Measurements from ENCODE around the gene GTF2F2. TPM values are rescaled to one million over a fixed set of nuclear protein-coding genes. Genes with fewer than 3 reads are reported as not detected.

GTF2F2 gene
- total RNA-seq = 10 to 100 TPM; 20.7 to 32.1 TPM

- DNase-seq (ENCODE audit: low spot score) (peak; percentile 92), ATAC-seq (peak; percentile 88 to 89)
- H3K27me3 Mint-ChIP-seq = no peaks in the 10 kb centered on the region
- no peak within 1 kb of the TSS for H3K27ac Mint-ChIP-seq
- H3K4me3 Mint-ChIP-seq = no peak within 1 kb of the TSS
- no peaks in the 10 kb centered on the region for H3K9me3 Mint-ChIP-seq
- peaks cover 0 to 9% of the 10 kb centered on the region in 2 donors for H3K4me1 Mint-ChIP-seq (ENCODE audit: low read depth in 2 of 2)
- no peaks in the 10 kb centered on the region for H3K36me3 Mint-ChIP-seq
Observed at GRCh38 chr13:45119991-45120864, at the start of gene GTF2F2. GTF2F2 (plus strand) TSS chr13:45120510; CDS start chr13:45120656, 146 bp downstream.

GRCh38 chr13:45073809-45074208 lies 46.5 kb upstream of the GTF2F2 start:
- no peak overlapping the region for H3K4me3 Mint-ChIP-seq
- no peak for ATAC-seq
- H3K4me1 Mint-ChIP-seq (ENCODE audit: low read depth in 2 of 2) = peaks cover 14 to 15% of the 10 kb centered on the region in 2 donors
- peaks cover 7 to 19% of the 10 kb centered on the region in 2 donors for H3K27me3 Mint-ChIP-seq
- H3K9me3 Mint-ChIP-seq = no peaks in the 10 kb centered on the region
- no peaks in the 10 kb centered on the region for H3K36me3 Mint-ChIP-seq
- no peak overlapping the region for H3K27ac Mint-ChIP-seq
- DNase-seq (ENCODE audit: low spot score) = no peak

GRCh38 chr13:45074721-45075120 lies 45.6 kb upstream of the GTF2F2 start:
- DNase-seq (ENCODE audit: low spot score) (no peak), ATAC-seq (no peak)
- Mint-ChIP-seq H3K4me1 (ENCODE audit: low read depth in 2 of 2) (peaks cover 14 to 15% of the 10 kb centered on the region in 2 donors), H3K36me3 (no peaks in the 10 kb centered on the region), H3K4me3 (no peak overlapping the region), H3K27me3 (peaks cover 7 to 19% of the 10 kb centered on the region in 2 donors), H3K27ac (no peak overlapping the region), H3K9me3 (no peaks in the 10 kb centered on the region)

GRCh38 chr13:45078003-45078402 lies 42.3 kb upstream of the GTF2F2 start:
- no peak for ATAC-seq
- Mint-ChIP-seq H3K27ac (peak overlapping the region in 1 of 2 donors; percentile 5), H3K36me3 (no peaks in the 10 kb centered on the region), H3K9me3 (no peaks in the 10 kb centered on the region), H3K4me3 (peak overlapping the region; percentile 25), H3K4me1 (ENCODE audit: low read depth in 2 of 2) (peaks cover 14 to 15% of the 10 kb centered on the region in 2 donors), H3K27me3 (peaks cover 7 to 28% of the 10 kb centered on the region in 2 donors)
- no peak for DNase-seq (ENCODE audit: low spot score)

- peaks cover 6 to 7% of the 10 kb centered on the region in 2 donors for H3K4me1 Mint-ChIP-seq (ENCODE audit: low read depth in 2 of 2)
- H3K27ac Mint-ChIP-seq = no peak overlapping the region
- no peak overlapping the region for H3K4me3 Mint-ChIP-seq
- ATAC-seq (no peak), DNase-seq (ENCODE audit: low spot score) (no peak)
- H3K36me3 Mint-ChIP-seq = no peaks in the 10 kb centered on the region
- H3K27me3 Mint-ChIP-seq = peaks cover 7 to 18% of the 10 kb centered on the region in 2 donors
- H3K9me3 Mint-ChIP-seq = no peaks in the 10 kb centered on the region
Observed at GRCh38 chr13:45082964-45083363, 37.3 kb upstream of the GTF2F2 start.

GRCh38 chr13:45084515-45084914 lies 35.8 kb upstream of the GTF2F2 start:
- ATAC-seq = no peak
- Mint-ChIP-seq H3K9me3 (no peaks in the 10 kb centered on the region), H3K4me1 (ENCODE audit: low read depth in 2 of 2) (no peaks in the 10 kb centered on the region)

GRCh38 chr13:45086484-45086883 lies 33.8 kb upstream of the GTF2F2 start:
- Mint-ChIP-seq H3K36me3 (no peaks in the 10 kb centered on the region), H3K9me3 (no peaks in the 10 kb centered on the region), H3K27ac (no peak overlapping the region), H3K4me3 (no peak overlapping the region), H3K4me1 (ENCODE audit: low read depth in 2 of 2) (no peaks in the 10 kb centered on the region), H3K27me3 (peaks cover 9 to 10% of the 10 kb centered on the region in 2 donors)
- ATAC-seq (no peak), DNase-seq (ENCODE audit: low spot score) (no peak)

More at GRCh38 chr13:45084515-45084914, 35.8 kb upstream of the GTF2F2 start:
- DNase-seq (ENCODE audit: low spot score) = no peak
- Mint-ChIP-seq H3K27me3 (peaks cover 0 to 14% of the 10 kb centered on the region in 2 donors), H3K4me3 (no peak overlapping the region), H3K36me3 (no peaks in the 10 kb centered on the region), H3K27ac (no peak overlapping the region)

- DNase-seq (ENCODE audit: low spot score) (no peak), ATAC-seq (no peak)
- Mint-ChIP-seq H3K4me3 (no peak overlapping the region), H3K27me3 (peaks cover 3 to 9% of the 10 kb centered on the region in 2 donors), H3K4me1 (ENCODE audit: low read depth in 2 of 2) (no peaks in the 10 kb centered on the region), H3K36me3 (no peaks in the 10 kb centered on the region), H3K27ac (no peak overlapping the region), H3K9me3 (no peaks in the 10 kb centered on the region)
Observed at GRCh38 chr13:45092663-45093062, 27.6 kb upstream of the GTF2F2 start.

- peaks cover 7 to 8% of the 10 kb centered on the region in 2 donors for H3K27me3 Mint-ChIP-seq
- H3K9me3 Mint-ChIP-seq = no peaks in the 10 kb centered on the region
- H3K4me3 Mint-ChIP-seq = no peak overlapping the region
- H3K36me3 Mint-ChIP-seq = no peaks in the 10 kb centered on the region
- H3K27ac Mint-ChIP-seq = no peak overlapping the region
- no peak for DNase-seq (ENCODE audit: low spot score)
- no peaks in the 10 kb centered on the region for H3K4me1 Mint-ChIP-seq (ENCODE audit: low read depth in 2 of 2)
- ATAC-seq = no peak
Observed at GRCh38 chr13:45100573-45101262, 19.6 kb upstream of the GTF2F2 start.

- Mint-ChIP-seq H3K4me3 (no peak overlapping the region), H3K4me1 (ENCODE audit: low read depth in 2 of 2) (no peaks in the 10 kb centered on the region), H3K36me3 (no peaks in the 10 kb centered on the region), H3K9me3 (no peaks in the 10 kb centered on the region), H3K27ac (no peak overlapping the region), H3K27me3 (peaks cover 9% of the 10 kb centered on the region in 2 donors)
- DNase-seq (ENCODE audit: low spot score) (no peak), ATAC-seq (no peak)
Observed at GRCh38 chr13:45101327-45102018, 18.8 kb upstream of the GTF2F2 start.

GRCh38 chr13:45102136-45102507 lies 18.2 kb upstream of the GTF2F2 start:
- H3K36me3 Mint-ChIP-seq = no peaks in the 10 kb centered on the region
- H3K27me3 Mint-ChIP-seq = peaks cover 12 to 14% of the 10 kb centered on the region in 2 donors
- no peak for DNase-seq (ENCODE audit: low spot score)
- no peak for ATAC-seq
- no peaks in the 10 kb centered on the region for H3K9me3 Mint-ChIP-seq
- no peak overlapping the region for H3K27ac Mint-ChIP-seq
- H3K4me1 Mint-ChIP-seq (ENCODE audit: low read depth in 2 of 2) = no peaks in the 10 kb centered on the region
- H3K4me3 Mint-ChIP-seq = no peak overlapping the region

GRCh38 chr13:45103449-45103848 lies 16.9 kb upstream of the GTF2F2 start:
- DNase-seq (ENCODE audit: low spot score) (no peak), ATAC-seq (no peak)
- Mint-ChIP-seq H3K4me3 (no peak overlapping the region), H3K27me3 (peaks cover 12 to 14% of the 10 kb centered on the region in 2 donors), H3K27ac (no peak overlapping the region), H3K4me1 (ENCODE audit: low read depth in 2 of 2) (no peaks in the 10 kb centered on the region), H3K9me3 (no peaks in the 10 kb centered on the region), H3K36me3 (no peaks in the 10 kb centered on the region)

GRCh38 chr13:45104261-45104660 lies 16.0 kb upstream of the GTF2F2 start:
- Mint-ChIP-seq H3K4me3 (no peak overlapping the region), H3K4me1 (ENCODE audit: low read depth in 2 of 2) (peaks cover 4% of the 10 kb centered on the region in 2 donors), H3K9me3 (no peaks in the 10 kb centered on the region), H3K27me3 (peaks cover 12 to 14% of the 10 kb centered on the region in 2 donors), H3K36me3 (no peaks in the 10 kb centered on the region), H3K27ac (no peak overlapping the region)
- DNase-seq (ENCODE audit: low spot score) (no peak), ATAC-seq (no peak)
